VCaP (cell line): ENCODE results near the gene PCBD2.

Experiments
- H3K27ac ChIP-seq: fragments of 450-650 bp; 2 replicates; pipeline ENCODE4 v1.5.1; 2017
- TF ChIP-seq, protein P1 (sequence below): fragments of 450-650 bp; conservative IDR thresholded peaks from 2 replicates; pipeline ENCODE4 v1.5.1; 2017; ENCODE audit warnings: mild to moderate bottlenecking, moderate library complexity

PCBD2 gene

DNA sequence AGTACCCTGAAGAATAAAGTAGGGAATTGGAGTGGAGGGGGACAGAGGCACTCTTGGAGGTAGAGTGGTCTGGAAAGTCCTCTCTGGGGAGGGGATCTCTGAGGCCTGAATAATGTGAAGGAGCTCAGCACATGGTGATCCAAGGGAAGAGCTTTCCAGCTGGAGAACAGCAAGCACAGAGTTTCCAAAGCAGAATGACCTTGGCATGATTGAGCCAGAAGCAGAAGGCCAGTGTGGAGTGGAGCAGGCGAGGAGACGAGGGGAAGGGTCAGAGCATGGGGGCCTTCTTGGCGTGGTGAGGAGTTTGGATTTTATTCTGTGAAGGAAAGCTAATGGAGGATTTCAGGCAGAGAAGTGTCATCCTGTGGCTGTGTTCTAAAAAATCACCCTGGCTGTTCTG, 8.3 kb downstream of the PCBD2 start:
- TF ChIP-seq, protein P1, sequence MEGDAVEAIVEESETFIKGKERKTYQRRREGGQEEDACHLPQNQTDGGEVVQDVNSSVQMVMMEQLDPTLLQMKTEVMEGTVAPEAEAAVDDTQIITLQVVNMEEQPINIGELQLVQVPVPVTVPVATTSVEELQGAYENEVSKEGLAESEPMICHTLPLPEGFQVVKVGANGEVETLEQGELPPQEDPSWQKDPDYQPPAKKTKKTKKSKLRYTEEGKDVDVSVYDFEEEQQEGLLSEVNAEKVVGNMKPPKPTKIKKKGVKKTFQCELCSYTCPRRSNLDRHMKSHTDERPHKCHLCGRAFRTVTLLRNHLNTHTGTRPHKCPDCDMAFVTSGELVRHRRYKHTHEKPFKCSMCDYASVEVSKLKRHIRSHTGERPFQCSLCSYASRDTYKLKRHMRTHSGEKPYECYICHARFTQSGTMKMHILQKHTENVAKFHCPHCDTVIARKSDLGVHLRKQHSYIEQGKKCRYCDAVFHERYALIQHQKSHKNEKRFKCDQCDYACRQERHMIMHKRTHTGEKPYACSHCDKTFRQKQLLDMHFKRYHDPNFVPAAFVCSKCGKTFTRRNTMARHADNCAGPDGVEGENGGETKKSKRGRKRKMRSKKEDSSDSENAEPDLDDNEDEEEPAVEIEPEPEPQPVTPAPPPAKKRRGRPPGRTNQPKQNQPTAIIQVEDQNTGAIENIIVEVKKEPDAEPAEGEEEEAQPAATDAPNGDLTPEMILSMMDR, result no peak

DNA sequence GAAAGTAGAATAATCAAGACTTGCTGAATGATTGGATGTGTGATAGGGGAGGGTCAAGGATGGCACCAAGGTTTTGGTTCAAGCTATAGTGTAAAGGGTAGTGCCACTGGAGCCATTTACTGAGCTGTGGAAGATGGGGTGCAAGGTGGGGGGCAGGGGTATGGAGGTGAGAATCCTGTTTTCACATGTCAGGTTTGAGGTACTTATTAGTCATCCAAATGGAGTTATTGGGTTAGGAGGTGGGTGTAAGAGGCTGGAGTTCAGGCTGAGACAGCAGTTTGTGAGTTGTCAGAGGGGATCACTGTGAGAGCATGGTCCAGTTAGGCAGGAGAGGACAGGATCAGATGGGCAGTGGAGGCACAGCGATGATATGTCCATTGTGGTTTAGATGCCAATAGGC, 8.9 kb downstream of the PCBD2 start:
- TF ChIP-seq, protein P1, result no peak
- H3K27ac ChIP-seq, result no peak overlapping the region

More for the DNA sequence above, 8.3 kb downstream of the PCBD2 start:
- H3K27ac ChIP-seq, result no peak overlapping the region

DNA sequence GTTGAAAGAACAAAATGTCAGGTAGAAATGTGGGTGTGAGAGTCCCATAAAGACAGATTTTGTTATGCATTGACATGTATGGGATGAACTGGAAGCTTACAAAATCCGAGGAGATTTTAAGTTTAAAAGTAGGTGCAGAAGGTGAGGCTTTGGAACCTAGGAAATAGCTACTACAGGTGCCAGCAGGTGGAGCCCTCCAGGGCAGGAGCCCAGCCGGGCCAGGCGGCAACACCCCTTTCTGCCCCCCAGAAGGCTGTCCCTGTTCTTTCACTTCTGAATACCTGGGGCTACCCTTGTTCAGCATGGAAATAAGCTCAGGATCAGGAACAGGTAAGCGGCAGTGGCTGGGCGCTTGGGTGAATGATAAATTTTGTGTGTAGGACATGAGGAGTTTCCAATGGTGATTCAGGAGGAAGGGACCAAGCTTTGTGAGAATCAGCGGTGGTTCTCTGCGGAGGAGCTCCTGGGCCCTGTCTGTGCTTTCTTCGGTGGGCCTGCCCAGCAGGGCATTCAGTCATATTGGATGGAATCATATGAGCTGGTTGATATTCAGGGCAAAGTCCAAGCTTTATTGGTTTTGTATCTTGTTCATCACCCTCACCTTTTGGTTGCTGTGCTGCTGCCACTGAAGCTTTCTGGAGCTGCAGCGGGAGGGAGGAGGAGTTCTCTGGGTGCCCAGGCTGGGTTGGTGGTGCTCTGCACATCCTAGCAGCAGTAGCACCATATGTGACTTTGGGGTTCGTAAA, 12.3 kb downstream of the PCBD2 start:
- TF ChIP-seq, protein P1, result peak; percentile 79
- peak overlapping the region; percentile 5; the same call in 1 of the 2 replicates for H3K27ac ChIP-seq

DNA sequence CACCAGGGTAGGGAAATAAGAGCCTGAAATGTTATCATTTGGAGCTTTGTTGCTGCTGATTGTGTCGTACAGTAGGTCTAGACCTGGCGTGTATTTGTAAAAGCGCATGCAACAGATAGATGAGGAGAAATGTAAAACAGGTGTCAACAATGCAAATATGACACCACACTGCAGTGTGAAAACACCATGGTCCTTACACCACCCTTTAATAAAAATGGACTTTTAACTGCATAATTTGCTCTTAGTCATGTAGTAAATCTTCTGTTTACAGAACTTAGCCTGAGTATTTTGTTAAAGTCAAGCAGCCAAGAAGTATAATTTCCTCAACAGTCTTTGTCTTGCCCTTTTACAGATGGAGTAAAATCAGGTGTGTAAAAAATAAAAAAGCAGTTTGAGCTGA, 13.9 kb downstream of the PCBD2 start:
- peak overlapping the region; percentile 51 for H3K27ac ChIP-seq
- TF ChIP-seq, protein P1, result no peak

DNA sequence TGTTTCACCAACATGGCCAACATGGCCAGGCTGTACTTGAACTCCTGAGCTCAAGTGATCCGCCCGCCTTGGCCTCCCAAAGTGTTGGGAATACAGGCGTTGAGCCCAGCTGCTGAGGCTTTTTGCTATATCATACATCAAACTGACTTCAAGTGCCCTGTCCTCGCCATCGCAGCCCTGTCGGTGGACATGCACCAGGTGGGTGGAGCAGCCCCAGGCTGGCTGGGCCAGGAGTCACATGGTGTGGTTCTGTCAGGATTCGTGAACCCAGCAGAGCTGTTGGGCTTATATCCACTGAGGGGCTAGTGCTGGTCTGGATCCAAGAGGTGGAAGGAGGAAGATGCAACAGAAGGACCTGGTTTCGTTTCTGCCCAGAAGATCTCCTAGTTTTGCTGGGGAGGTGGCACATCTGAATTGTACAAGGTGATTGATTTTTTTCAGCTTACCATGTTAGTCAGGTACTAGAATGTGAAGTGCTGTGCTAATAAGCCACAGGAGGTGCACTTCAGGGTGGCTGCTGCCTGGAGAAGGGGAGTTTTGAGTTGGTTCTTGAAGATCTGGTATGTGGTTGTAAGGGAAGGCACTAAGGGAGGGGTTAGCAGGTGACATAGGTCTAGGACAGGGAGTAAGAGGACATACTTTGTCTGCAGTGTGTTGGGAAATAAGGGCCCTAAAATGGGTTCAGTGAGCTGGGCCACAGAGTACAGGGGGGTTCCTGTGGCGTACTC, 16.1 kb downstream of the PCBD2 start:
- peak overlapping the region; percentile 51 for H3K27ac ChIP-seq
- TF ChIP-seq, protein P1, result no peak

DNA sequence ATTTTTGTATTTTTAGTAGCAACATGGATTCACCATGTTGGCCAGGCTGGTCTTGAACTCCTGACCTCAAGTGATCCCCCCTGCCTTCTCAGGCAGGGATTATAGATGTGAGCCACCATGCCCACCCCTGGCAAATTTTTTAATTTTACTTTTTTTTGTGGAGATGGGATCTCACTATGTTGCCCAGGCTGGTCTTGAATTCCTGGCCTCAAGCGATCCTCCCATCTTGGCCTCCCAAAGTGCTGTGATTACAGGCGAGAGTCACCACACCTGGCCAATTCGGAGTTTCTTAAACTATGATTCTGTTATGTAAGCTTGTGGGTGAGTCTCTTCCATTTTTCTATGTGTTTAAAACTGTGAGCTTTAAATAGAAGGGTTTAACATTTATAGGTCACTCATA, 27.6 kb downstream of the PCBD2 start:
- TF ChIP-seq, protein P1, result no peak
- H3K27ac ChIP-seq, result no peak overlapping the region

DNA sequence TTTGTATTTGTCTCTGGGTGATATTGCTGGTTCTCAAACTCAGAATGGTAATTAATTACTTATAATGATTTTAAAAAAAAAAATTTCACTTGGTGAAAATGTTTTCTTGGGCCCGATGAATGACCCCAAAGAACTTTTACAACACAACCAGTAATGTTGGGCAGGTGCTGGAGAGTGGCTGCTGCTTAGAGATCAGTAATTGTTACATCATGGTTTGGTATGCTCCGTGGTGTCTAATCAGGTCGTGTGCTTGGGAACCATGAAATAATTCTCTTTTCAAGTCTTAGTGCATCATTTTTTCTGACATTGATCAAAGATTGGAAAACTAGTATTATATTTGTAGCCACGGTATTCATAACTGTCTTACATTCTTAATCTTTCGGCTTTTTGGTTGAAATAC, 29.3 kb downstream of the PCBD2 start:
- peak overlapping the region; percentile 73 for H3K27ac ChIP-seq
- TF ChIP-seq, protein P1, result no peak
